ENCODE measurements around the gene FOXP1. TPM values are rescaled to one million over a fixed set of nuclear protein-coding genes. Genes with fewer than 3 reads are reported as not detected.
A peak's percentile ranks its signal among the peaks of the same experiment; 100 is the strongest.

Gene FOXP1
- total and polyA plus RNA-seq, 4 donors: 4.9 to 35.4 (median 32.0) TPM

DNA sequence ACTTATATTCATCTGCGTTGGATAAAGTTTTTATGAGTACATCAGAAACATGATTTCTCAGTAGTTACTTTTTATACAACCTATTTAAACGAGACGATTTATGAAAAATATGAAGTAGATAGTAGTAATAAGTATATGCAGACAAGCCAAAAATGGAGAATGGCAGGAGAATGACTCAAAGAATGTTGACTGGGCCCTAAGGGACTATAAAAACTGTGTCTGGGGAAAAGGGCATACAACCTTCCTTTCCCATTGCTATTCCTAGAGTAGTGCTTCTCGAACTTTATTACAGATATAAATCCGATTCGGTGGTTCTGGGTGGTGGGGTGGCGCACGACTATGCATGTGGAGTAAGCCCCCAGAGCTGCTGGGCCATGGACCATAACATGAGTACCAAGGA lies 558.5 kb downstream of the FOXP1 start:
- peak overlapping the region in 1 of 3 donors; percentile 14 for H3K4me3 ChIP-seq (ENCODE audit: low read depth in 1 of 3, low read length in 3 of 3)
- peaks cover 8 to 45% (median 29%) of the 10 kb centered on the region in 4 donors for H3K4me1 ChIP-seq (ENCODE audit: control insufficient read depth in 4 of 4, insufficient read depth in 4 of 4, low read length in 3 of 4)
- no peak overlapping the region for H3K9ac ChIP-seq (ENCODE audit: low read depth in 1 of 2, low read length in 2 of 2)
- no peaks in the 10 kb centered on the region for H3K27me3 ChIP-seq (ENCODE audit: control insufficient read depth in 4 of 4, insufficient read depth in 4 of 4, low read length in 3 of 4)
- H3K27ac ChIP-seq (ENCODE audit: low read depth in 1 of 2, low read length in 2 of 2): peak overlapping the region; percentile 71 to 75
- no peaks in the 10 kb centered on the region for H3K9me3 ChIP-seq (ENCODE audit: control insufficient read depth in 4 of 4, low read length in 3 of 4)
- H3K36me3 ChIP-seq (ENCODE audit: control insufficient read depth in 4 of 4, insufficient read depth in 3 of 4, low read depth in 1 of 4, low read length in 3 of 4): no peaks in the 10 kb centered on the region
- no peak for DNase-seq (ENCODE audit: low spot score)
- TF ChIP-seq HNF4A (conservative IDR thresholded peaks at IDR 0.05): no peak
- no peak for TF ChIP-seq EGR1 (IDR thresholded peaks at IDR 0.05; ENCODE audit: low read depth in 2 of 2)
- no peak for TF ChIP-seq RAD21 (IDR thresholded peaks at IDR 0.05)
- TF ChIP-seq, protein P1, sequence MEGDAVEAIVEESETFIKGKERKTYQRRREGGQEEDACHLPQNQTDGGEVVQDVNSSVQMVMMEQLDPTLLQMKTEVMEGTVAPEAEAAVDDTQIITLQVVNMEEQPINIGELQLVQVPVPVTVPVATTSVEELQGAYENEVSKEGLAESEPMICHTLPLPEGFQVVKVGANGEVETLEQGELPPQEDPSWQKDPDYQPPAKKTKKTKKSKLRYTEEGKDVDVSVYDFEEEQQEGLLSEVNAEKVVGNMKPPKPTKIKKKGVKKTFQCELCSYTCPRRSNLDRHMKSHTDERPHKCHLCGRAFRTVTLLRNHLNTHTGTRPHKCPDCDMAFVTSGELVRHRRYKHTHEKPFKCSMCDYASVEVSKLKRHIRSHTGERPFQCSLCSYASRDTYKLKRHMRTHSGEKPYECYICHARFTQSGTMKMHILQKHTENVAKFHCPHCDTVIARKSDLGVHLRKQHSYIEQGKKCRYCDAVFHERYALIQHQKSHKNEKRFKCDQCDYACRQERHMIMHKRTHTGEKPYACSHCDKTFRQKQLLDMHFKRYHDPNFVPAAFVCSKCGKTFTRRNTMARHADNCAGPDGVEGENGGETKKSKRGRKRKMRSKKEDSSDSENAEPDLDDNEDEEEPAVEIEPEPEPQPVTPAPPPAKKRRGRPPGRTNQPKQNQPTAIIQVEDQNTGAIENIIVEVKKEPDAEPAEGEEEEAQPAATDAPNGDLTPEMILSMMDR (IDR thresholded peaks at IDR 0.05; ENCODE audit: low read depth, low read length, missing input control): no peak
- TF ChIP-seq YY1 (IDR thresholded peaks at IDR 0.05): no peak
- no peak for TF ChIP-seq FOXA1 (IDR thresholded peaks at IDR 0.05)
- TF ChIP-seq, protein P2, sequence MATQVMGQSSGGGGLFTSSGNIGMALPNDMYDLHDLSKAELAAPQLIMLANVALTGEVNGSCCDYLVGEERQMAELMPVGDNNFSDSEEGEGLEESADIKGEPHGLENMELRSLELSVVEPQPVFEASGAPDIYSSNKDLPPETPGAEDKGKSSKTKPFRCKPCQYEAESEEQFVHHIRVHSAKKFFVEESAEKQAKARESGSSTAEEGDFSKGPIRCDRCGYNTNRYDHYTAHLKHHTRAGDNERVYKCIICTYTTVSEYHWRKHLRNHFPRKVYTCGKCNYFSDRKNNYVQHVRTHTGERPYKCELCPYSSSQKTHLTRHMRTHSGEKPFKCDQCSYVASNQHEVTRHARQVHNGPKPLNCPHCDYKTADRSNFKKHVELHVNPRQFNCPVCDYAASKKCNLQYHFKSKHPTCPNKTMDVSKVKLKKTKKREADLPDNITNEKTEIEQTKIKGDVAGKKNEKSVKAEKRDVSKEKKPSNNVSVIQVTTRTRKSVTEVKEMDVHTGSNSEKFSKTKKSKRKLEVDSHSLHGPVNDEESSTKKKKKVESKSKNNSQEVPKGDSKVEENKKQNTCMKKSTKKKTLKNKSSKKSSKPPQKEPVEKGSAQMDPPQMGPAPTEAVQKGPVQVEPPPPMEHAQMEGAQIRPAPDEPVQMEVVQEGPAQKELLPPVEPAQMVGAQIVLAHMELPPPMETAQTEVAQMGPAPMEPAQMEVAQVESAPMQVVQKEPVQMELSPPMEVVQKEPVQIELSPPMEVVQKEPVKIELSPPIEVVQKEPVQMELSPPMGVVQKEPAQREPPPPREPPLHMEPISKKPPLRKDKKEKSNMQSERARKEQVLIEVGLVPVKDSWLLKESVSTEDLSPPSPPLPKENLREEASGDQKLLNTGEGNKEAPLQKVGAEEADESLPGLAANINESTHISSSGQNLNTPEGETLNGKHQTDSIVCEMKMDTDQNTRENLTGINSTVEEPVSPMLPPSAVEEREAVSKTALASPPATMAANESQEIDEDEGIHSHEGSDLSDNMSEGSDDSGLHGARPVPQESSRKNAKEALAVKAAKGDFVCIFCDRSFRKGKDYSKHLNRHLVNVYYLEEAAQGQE (IDR thresholded peaks at IDR 0.05): no peak
- TF ChIP-seq, protein P3, sequence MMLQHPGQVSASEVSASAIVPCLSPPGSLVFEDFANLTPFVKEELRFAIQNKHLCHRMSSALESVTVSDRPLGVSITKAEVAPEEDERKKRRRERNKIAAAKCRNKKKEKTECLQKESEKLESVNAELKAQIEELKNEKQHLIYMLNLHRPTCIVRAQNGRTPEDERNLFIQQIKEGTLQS (IDR thresholded peaks at IDR 0.05): no peak
- no peak for TF ChIP-seq JUND (IDR thresholded peaks at IDR 0.05)
- no peak for TF ChIP-seq RXRA (IDR thresholded peaks at IDR 0.05)
- TF ChIP-seq FOXA2 (IDR thresholded peaks at IDR 0.05): no peak
- TF ChIP-seq, protein P4, sequence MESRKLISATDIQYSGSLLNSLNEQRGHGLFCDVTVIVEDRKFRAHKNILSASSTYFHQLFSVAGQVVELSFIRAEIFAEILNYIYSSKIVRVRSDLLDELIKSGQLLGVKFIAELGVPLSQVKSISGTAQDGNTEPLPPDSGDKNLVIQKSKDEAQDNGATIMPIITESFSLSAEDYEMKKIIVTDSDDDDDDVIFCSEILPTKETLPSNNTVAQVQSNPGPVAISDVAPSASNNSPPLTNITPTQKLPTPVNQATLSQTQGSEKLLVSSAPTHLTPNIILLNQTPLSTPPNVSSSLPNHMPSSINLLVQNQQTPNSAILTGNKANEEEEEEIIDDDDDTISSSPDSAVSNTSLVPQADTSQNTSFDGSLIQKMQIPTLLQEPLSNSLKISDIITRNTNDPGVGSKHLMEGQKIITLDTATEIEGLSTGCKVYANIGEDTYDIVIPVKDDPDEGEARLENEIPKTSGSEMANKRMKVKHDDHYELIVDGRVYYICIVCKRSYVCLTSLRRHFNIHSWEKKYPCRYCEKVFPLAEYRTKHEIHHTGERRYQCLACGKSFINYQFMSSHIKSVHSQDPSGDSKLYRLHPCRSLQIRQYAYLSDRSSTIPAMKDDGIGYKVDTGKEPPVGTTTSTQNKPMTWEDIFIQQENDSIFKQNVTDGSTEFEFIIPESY (IDR thresholded peaks at IDR 0.05): no peak
- no peak for TF ChIP-seq HNF4G (IDR thresholded peaks at IDR 0.05)
- no peak for TF ChIP-seq NR2F2 (IDR thresholded peaks at IDR 0.05)
- TF ChIP-seq TAF1 (conservative IDR thresholded peaks at IDR 0.05): no peak
- no peak for TF ChIP-seq SP1 (IDR thresholded peaks at IDR 0.05)
- TF ChIP-seq GABPA (IDR thresholded peaks at IDR 0.05 in 1 of 2, conservative IDR thresholded peaks at IDR 0.05 in 1 of 2): no peak
- TF ChIP-seq, protein P5, sequence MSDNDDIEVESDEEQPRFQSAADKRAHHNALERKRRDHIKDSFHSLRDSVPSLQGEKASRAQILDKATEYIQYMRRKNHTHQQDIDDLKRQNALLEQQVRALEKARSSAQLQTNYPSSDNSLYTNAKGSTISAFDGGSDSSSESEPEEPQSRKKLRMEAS (IDR thresholded peaks at IDR 0.05): no peak
- 88% methylated on average over 8 of the region's 8 CpGs for WGBS
